ENCODE data around the gene UNKL.
"Not testable (repeated sequence)": the region's sequence is repeated elsewhere in the genome, so short reads cannot be mapped to it uniquely, and the experiment has no call there.

UNKL gene

GRCh38 chr16:1341495-1342420, 72.7 kb downstream of the UNKL start:
- DNase-seq (ENCODE audit: low read depth in 1 of 2, low spot score in 1 of 2) = no peak

GRCh38 chr16:1340730-1341494, 73.6 kb downstream of the UNKL start:
- no peak for DNase-seq (ENCODE audit: low read depth in 1 of 2, low spot score in 1 of 2)

GRCh38 chr16:1338855-1339675, 75.4 kb downstream of the UNKL start:
- no peak for DNase-seq (ENCODE audit: low read depth in 1 of 2, low spot score in 1 of 2)

GRCh38 chr16:1338119-1338730, 76.3 kb downstream of the UNKL start:
- DNase-seq (ENCODE audit: low read depth in 1 of 2, low spot score in 1 of 2) = no peak

GRCh38 chr16:1337486-1337885, 77.0 kb downstream of the UNKL start:
- DNase-seq (ENCODE audit: low read depth in 1 of 2, low spot score in 1 of 2) = no peak

- DNase-seq (ENCODE audit: low read depth in 1 of 2, low spot score in 1 of 2) = no peak
Measured at GRCh38 chr16:1336619-1337018, 77.9 kb downstream of the UNKL start.

- DNase-seq (ENCODE audit: low read depth in 1 of 2, low spot score in 1 of 2) = no peak
Measured at GRCh38 chr16:1335996-1336395, 78.5 kb downstream of the UNKL start.

GRCh38 chr16:1335211-1335971, 79.1 kb downstream of the UNKL start:
- DNase-seq (ENCODE audit: low read depth in 1 of 2, low spot score in 1 of 2) = no peak

GRCh38 chr16:1334739-1335138, 79.8 kb downstream of the UNKL start:
- no peak for DNase-seq (ENCODE audit: low read depth in 1 of 2, low spot score in 1 of 2)

GRCh38 chr16:1333854-1334700, 80.4 kb downstream of the UNKL start:
- DNase-seq (ENCODE audit: low read depth in 1 of 2, low spot score in 1 of 2) = no peak

GRCh38 chr16:1333149-1333812, 81.2 kb downstream of the UNKL start, which contains the start of gene BAIAP3:
BAIAP3 (plus strand) TSS chr16:1333645; CDS start chr16:1338550, 4,905 bp downstream.
- DNase-seq (ENCODE audit: low read depth in 1 of 2, low spot score in 1 of 2) = peak in 1 of 2 donors; percentile 35

- no peak for DNase-seq (ENCODE audit: low read depth in 1 of 2, low spot score in 1 of 2)
Measured at GRCh38 chr16:1332618-1333148, 81.8 kb downstream of the UNKL start.

GRCh38 chr16:1331712-1332617, 82.5 kb downstream of the UNKL start:
- no peak for DNase-seq (ENCODE audit: low read depth in 1 of 2, low spot score in 1 of 2)

- DNase-seq (ENCODE audit: low read depth in 1 of 2, low spot score in 1 of 2) = no peak
Measured at GRCh38 chr16:1330931-1331711, 83.4 kb downstream of the UNKL start.

GRCh38 chr16:1330260-1330914, 84.1 kb downstream of the UNKL start:
- no peak for DNase-seq (ENCODE audit: low read depth in 1 of 2, low spot score in 1 of 2)

- not testable (repeated sequence) for DNase-seq (ENCODE audit: low read depth in 1 of 2, low spot score in 1 of 2)
Measured at GRCh38 chr16:1328961-1329360, 85.5 kb downstream of the UNKL start.
